ENCODE data around the gene TTLL8. TPM values are rescaled to one million over a fixed set of nuclear protein-coding genes. Genes with fewer than 3 reads are reported as not detected.

TTLL8 gene
- total RNA-seq, 1 experiment from 2014 or later = not detected

DNA sequence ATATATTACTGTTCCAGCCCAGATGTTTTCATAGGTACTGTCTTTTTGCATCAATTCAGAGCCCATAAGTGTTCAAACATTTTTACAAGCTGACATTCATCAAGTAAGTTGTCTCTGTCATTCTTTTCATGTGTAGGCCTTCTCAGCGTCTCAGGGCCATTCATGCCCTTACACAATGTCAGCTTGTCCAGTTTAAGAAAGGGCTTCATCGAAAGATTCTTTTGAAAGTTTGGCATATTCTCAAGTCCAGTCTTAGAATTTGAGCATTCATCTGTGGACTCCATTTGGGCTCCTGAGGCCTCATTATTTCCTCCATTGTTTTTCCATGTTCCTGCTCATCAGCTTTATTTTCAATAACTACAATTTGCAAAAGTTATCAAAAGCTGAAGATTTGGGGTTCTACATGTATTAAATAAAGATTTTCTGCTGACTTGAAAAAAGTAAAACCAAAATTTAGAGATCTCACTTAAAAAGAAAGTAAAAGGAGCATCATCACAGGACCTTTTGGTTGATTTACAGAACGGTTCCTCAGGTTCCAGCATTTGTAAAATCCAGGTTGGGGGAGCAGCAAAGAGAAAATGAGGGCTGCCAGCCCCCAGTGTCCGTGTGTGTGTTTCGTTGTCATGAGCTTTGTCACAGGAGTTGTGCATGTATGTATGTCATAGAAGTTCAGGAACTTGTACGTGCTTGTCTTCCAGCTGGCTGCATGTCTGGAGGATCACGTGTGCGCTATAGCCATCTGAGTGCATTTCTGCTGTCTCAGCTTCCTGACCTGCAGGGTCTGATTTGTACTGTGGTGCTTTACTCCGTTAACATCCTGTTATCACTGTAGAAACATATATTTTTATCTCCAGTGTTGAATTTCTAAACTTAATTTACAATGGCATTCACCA is 47.4 kb upstream of the TTLL8 start:
- no peak overlapping the region for H2AFZ ChIP-seq (ENCODE audit: low read depth, low read length, poor library complexity, severe bottlenecking)
- intact Hi-C loops (cut with micrococcal nuclease) = no loop called here
- H3K4me1 ChIP-seq (ENCODE audit: control insufficient read depth in 1 of 2, insufficient read depth in 2 of 2, low read length in 2 of 2) = peaks cover 0 to 9% of the 10 kb centered on the region in 2 experiments; a peak in 1 of 4 replicates
- H3K4me3 ChIP-seq (replicated peaks in 1 of 2; ENCODE audit: low read depth in 1 of 2, low read length in 2 of 2) = no peak overlapping the region
- H3K9ac ChIP-seq (ENCODE audit: low read length) = no peak overlapping the region
- no peak for DNase-seq (ENCODE audit: low read depth, low spot score)
- H3K9me3 ChIP-seq (ENCODE audit: control insufficient read depth in 1 of 2, insufficient read depth in 1 of 2, low read depth in 1 of 2, low read length in 2 of 2) = no peaks in the 10 kb centered on the region
- H3K36me3 ChIP-seq (ENCODE audit: control insufficient read depth in 1 of 2, insufficient read depth in 2 of 2, low read length in 2 of 2) = no peaks in the 10 kb centered on the region
- ChIA-PET CTCF (no interaction called here), POLR2A (no interaction called here), RAD21 (ENCODE audit: low non-redundant PET in 1 of 2, low total read pairs in 2 of 2, uncharacterized antibody in 2 of 2, unreplicated experiment in 2 of 2) (no interaction called here)
- no peak for TF ChIP-seq CBX3 (IDR thresholded peaks at IDR 0.05; ENCODE audit: low read depth)
- no peak for TF ChIP-seq POLR2A (IDR thresholded peaks at IDR 0.05; ENCODE audit: borderline replicate concordance, extremely low read depth, insufficient read depth, insufficient read length)
- TF ChIP-seq EZH2phosphoT487 (IDR thresholded peaks at IDR 0.05; ENCODE audit: borderline replicate concordance) = no peak
- TF ChIP-seq, protein P1, sequence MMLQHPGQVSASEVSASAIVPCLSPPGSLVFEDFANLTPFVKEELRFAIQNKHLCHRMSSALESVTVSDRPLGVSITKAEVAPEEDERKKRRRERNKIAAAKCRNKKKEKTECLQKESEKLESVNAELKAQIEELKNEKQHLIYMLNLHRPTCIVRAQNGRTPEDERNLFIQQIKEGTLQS (IDR thresholded peaks at IDR 0.05) = no peak
- TF ChIP-seq POLR2AphosphoS5 (IDR thresholded peaks at IDR 0.05; ENCODE audit: low read depth, low read length) = no peak
- no peak for TF ChIP-seq ELF1 (IDR thresholded peaks at IDR 0.05; ENCODE audit: borderline replicate concordance, low read depth)
- no peak for TF ChIP-seq SIN3A (IDR thresholded peaks at IDR 0.05; ENCODE audit: low read depth)
- TF ChIP-seq SP1 (IDR thresholded peaks at IDR 0.05; ENCODE audit: low read depth) = no peak
- no peak overlapping the region for H3K4me2 ChIP-seq (ENCODE audit: low read length)
- no peak for ATAC-seq
- H3K79me2 ChIP-seq (ENCODE audit: insufficient read depth, low read length) = no peaks in the 10 kb centered on the region
- no peaks in the 10 kb centered on the region for H3K9me2 ChIP-seq (ENCODE audit: insufficient read depth)
- no peaks in the 10 kb centered on the region for H3K27me3 ChIP-seq (ENCODE audit: insufficient read depth, low read length)
- H3K27ac ChIP-seq (ENCODE audit: low read depth, low read length) = no peak overlapping the region
- no peaks in the 10 kb centered on the region for H4K20me1 ChIP-seq (ENCODE audit: insufficient read depth)
- BruUV-seq (replicated peaks) = no TSS peak

DNA sequence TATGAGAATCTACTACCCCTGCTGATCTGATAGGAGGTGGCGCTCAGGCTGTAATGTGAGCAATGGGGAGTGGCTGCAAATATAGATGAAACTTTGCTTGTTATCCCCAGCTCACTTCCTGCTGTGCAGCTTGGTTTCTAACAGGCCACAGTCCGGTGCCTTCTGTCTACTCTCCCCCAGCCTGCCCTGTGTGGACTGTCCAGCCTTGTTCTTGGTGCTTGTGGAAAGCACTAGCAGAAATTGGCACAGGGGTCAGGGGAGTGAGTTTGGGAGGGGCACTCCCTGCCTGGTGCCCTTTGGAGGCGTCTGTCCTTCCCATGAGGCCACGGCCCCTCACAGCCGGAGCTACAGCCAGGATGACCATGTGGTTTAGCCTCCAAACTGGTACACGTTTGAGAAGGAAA is 46.0 kb upstream of the TTLL8 start:
- TF ChIP-seq, protein P1 (IDR thresholded peaks at IDR 0.05) = no peak
- TF ChIP-seq RAD21 (IDR thresholded peaks at IDR 0.05; ENCODE audit: low read depth) (no peak), EZH2phosphoT487 (IDR thresholded peaks at IDR 0.05; ENCODE audit: borderline replicate concordance) (no peak), POLR2A (IDR thresholded peaks at IDR 0.05; ENCODE audit: borderline replicate concordance, extremely low read depth, insufficient read depth, insufficient read length) (no peak)
- TF ChIP-seq, protein P2, sequence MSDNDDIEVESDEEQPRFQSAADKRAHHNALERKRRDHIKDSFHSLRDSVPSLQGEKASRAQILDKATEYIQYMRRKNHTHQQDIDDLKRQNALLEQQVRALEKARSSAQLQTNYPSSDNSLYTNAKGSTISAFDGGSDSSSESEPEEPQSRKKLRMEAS (IDR thresholded peaks at IDR 0.05) = no peak
- intact Hi-C loops (cut with micrococcal nuclease) = no loop called here
- Histone ChIP-seq H4K20me1 (ENCODE audit: insufficient read depth) (no peaks in the 10 kb centered on the region), H3K36me3 (ENCODE audit: control insufficient read depth in 1 of 2, insufficient read depth in 2 of 2, low read length in 2 of 2) (no peaks in the 10 kb centered on the region), H3K79me2 (ENCODE audit: insufficient read depth, low read length) (no peaks in the 10 kb centered on the region), H3K27me3 (ENCODE audit: insufficient read depth, low read length) (no peaks in the 10 kb centered on the region), H3K9me2 (ENCODE audit: insufficient read depth) (no peaks in the 10 kb centered on the region), H3K27ac (ENCODE audit: low read depth, low read length) (no peak overlapping the region), H3K4me2 (ENCODE audit: low read length) (no peak overlapping the region), H3K4me3 (replicated peaks in 1 of 2; ENCODE audit: low read depth in 1 of 2, low read length in 2 of 2) (no peak overlapping the region), H3K4me1 (ENCODE audit: control insufficient read depth in 1 of 2, insufficient read depth in 2 of 2, low read length in 2 of 2) (peaks cover 0 to 9% of the 10 kb centered on the region in 2 experiments; a peak in 1 of 4 replicates), H2AFZ (ENCODE audit: low read depth, low read length, poor library complexity, severe bottlenecking) (no peak overlapping the region), H3K9ac (ENCODE audit: low read length) (no peak overlapping the region), H3K9me3 (ENCODE audit: control insufficient read depth in 1 of 2, insufficient read depth in 1 of 2, low read depth in 1 of 2, low read length in 2 of 2) (no peaks in the 10 kb centered on the region)
- ATAC-seq = no peak
- RAD21 ChIA-PET (ENCODE audit: low non-redundant PET in 1 of 2, low total read pairs in 2 of 2, uncharacterized antibody in 2 of 2, unreplicated experiment in 2 of 2) = no interaction called here
- DNase-seq (ENCODE audit: low read depth, low spot score) = no peak
- CTCF ChIA-PET = no interaction called here
- no TSS peak for BruUV-seq (replicated peaks)
- POLR2A ChIA-PET = interaction anchor here (1.6 kb wide), 1 partner anchor 10 kb away, joined by 6 read pairs; no protein-coding TSS in a partner anchor

Measured in HCT116 (cell line).